D721Med (cell line): ENCODE measurements around the gene DTL.

ENCODE experiments used
- DNase-seq: peaks from one replicate; pipeline ENCODE4 v3.0.0; 2011; ENCODE audit warnings: low spot score; ENCODE audit not compliant: insufficient read length
- FAIRE-seq: peaks from 2 replicates; lab custom pipeline; 2011; peaks lifted over from hg19 to GRCh38; lab: Jason Lieb, UNC
- CTCF ChIP-seq: IDR thresholded peaks from 2 replicates; pipeline ENCODE4 v1.5.1; 2012; ENCODE audit warnings: mild to moderate bottlenecking, control low read depth; ENCODE audit not compliant: insufficient read depth; ENCODE audit errors: missing control alignments

DTL gene

DNA sequence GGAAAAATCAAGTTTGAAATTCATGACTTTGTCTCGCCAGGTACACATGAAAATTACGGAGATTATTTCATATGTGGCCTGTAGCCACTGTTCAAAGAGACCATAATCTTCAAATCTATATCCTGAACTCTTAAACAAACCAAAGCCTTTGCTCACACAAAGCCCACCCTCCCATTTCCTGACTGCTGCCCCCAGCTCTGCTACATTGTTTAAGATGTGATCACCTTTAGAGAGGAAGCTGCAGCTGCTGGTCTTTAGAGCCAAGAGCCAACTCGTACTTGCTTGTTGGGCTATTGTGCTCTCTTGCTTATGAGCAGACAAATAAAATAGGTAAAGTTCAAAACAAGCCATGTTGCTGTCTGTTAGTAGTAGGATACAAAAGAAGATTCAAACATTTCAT is 71.9 kb downstream of the DTL start:
- DNase-seq (no peak), FAIRE-seq (no peak)
- no peak for TF ChIP-seq CTCF

DNA sequence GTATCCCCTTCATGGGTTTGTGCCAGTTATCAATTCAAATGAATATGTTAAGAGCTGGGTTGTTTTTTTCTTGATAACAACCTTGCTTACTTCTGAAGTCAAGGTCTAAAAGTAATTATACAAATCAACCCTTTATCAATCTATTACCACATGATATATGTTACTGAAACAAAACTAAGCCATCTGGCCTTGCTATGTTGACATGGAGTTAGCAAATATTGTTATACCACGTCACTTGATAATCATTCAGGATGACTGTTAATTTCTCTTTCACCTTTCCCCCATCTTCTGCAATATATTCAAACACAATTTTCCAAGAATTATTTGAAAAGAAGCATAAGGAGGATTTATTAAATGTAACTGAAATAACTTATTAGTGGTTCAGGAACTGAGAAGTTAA is 72.6 kb downstream of the DTL start:
- no peak for DNase-seq
- FAIRE-seq: peak; percentile 87
- TF ChIP-seq CTCF: no peak

DNA sequence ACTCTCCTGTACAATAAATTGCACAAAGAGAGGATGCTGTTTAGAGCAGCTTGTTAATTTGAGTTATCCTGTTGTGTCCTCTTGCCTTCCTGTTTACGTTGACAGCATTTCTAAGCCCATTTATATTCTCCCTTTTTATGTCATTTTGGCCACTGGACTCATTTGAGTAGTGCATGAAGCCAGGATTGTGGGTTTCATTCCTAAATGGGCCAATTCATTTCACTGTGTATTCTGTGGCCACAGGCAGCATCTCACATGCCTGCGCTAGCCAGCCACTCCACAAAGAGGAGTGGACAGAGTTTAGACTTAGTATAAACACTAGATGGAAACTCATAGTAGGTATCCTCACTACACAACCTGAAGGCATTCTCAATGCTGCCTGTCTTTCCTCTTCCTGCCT is 73.4 kb downstream of the DTL start:
- FAIRE-seq (no peak), DNase-seq (no peak)
- TF ChIP-seq CTCF: no peak

- DNase-seq (no peak), FAIRE-seq (no peak)
- TF ChIP-seq CTCF: no peak
These were observed 74.2 kb downstream of the DTL start for GRCh38 chr1:212109728-212110127.

DNA sequence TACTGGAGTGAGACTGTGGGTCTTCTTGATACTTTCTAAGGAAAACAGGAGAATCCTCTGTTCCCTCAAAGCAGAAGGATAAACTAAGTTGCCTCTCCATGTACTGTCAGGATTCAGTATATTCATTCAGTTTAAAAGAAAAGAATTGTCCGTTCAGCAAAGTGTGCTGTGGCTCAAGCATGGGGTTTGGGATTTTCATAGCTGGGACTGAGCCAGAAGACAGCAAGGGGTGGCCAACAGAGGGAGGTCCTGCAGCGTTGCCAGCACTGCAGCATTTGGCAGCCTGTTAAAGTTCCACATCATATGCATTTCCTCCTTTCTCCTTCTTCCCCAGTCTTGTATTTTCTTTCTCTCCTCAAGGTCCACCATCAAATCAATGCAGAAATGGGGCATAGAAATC is 75.1 kb downstream of the DTL start:
- no peak for FAIRE-seq
- no peak for TF ChIP-seq CTCF
- DNase-seq: no peak

DNA sequence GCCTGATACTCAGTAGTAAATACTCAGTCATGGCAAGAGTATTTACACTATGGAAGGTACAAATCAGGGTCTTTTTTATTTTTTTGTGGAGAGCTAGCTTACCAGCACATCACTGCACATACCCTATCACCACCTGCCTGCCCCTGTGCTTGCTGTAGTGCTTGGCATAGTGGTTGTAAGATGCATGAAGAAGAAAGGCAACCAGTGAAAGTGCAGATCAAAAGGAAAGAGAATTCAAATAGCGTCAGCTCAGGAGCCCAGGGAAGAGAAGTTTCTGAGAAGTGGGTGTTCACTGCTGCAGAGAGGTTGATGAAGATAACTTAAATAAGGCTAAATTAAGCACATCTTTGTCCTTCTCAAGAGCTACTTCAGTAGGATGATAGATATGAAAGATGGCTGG is 76.0 kb downstream of the DTL start:
- no peak for FAIRE-seq
- no peak for DNase-seq
- no peak for TF ChIP-seq CTCF

DNA sequence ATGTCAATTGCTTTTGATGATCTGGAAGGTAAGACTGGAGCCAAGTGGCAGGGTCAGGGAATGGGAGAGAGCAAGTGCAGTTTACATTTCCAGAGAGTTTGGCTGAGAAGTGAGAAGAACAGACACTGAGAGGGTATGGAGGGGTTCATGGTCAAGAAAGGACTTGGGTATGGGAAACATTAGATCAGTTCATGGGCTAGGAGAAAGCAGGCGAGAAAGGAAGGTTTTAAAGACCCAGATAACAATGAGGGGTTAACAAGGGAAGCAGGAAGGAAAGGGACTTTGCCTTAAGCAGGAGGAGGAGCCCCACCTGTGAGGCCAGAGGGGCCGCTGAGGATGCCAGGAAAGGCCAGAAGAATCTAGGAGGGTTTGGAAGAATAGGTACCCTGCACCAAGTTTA is 78.2 kb downstream of the DTL start:
- FAIRE-seq (no peak), DNase-seq (no peak)
- no peak for TF ChIP-seq CTCF
